ENCODE data around the gene ZNF813.

ZNF813 gene

DNA sequence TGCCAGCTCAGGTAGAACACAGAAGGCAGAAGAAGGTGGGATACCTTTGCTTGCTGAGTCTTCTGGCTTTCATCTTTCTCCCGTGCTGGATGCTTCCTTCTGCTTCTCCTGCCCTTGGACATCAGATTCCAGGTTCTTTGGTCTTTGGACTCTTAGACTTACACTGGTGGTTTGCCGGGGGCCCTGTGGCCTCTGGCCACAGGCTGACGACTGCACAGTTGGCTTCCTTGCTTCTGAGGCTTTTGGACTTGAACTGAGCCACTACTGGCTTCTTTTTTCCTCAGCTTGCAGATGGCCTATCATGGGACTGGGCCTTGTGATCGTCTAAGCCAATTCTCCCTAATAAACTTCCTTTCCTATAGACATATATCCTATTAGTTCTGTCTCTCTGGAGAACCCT lies 50.6 kb downstream of the ZNF813 start:
- DNase-seq (ENCODE audit: low spot score), result no peak
- TF ChIP-seq, protein P1, sequence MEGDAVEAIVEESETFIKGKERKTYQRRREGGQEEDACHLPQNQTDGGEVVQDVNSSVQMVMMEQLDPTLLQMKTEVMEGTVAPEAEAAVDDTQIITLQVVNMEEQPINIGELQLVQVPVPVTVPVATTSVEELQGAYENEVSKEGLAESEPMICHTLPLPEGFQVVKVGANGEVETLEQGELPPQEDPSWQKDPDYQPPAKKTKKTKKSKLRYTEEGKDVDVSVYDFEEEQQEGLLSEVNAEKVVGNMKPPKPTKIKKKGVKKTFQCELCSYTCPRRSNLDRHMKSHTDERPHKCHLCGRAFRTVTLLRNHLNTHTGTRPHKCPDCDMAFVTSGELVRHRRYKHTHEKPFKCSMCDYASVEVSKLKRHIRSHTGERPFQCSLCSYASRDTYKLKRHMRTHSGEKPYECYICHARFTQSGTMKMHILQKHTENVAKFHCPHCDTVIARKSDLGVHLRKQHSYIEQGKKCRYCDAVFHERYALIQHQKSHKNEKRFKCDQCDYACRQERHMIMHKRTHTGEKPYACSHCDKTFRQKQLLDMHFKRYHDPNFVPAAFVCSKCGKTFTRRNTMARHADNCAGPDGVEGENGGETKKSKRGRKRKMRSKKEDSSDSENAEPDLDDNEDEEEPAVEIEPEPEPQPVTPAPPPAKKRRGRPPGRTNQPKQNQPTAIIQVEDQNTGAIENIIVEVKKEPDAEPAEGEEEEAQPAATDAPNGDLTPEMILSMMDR (IDR thresholded peaks at IDR 0.05; ENCODE audit: extremely low read depth, missing control alignments), result no peak

DNA sequence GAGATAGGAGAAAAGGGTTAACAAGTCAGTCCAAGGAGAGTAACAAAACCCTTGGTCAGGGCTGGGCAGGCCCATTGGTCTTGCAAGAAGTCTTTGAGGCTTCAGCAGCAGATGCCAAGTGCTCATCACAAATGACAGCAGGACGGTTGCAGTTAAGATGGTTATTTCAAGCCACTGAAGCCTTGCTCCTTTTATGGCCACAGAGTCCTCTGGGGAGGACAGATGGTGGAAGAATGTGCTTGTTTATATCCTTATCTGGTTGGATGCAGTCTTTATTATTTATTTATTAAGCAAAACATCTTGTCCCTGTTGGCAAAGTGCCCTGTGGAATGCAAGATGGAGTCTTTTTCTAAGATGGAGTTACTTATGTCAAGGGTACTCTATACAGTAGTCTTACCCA lies 51.2 kb downstream of the ZNF813 start:
- DNase-seq (ENCODE audit: low spot score), result no peak
- TF ChIP-seq, protein P1 (IDR thresholded peaks at IDR 0.05; ENCODE audit: extremely low read depth, missing control alignments), result no peak

DNA sequence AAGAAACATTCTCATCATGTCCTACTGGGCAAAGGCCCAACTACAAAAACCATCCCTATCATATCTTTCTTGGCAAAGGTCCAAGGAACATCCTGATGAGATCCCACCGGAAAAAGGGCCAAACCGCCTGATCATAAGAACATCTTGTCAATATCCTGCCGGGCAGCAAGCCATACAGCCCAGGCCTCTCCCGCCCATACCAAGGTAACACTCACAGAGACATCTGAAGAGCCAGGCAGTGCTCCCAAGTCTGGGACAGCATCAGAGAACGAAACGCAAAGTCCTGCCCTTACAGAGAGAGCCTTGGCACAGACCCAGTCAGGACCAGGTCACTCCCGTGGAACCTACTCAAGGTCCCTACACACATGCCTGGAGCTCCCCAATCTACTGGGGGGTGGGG lies 51.9 kb downstream of the ZNF813 start:
- DNase-seq (ENCODE audit: low spot score), result no peak
- TF ChIP-seq, protein P1 (IDR thresholded peaks at IDR 0.05; ENCODE audit: extremely low read depth, missing control alignments), result no peak

DNA sequence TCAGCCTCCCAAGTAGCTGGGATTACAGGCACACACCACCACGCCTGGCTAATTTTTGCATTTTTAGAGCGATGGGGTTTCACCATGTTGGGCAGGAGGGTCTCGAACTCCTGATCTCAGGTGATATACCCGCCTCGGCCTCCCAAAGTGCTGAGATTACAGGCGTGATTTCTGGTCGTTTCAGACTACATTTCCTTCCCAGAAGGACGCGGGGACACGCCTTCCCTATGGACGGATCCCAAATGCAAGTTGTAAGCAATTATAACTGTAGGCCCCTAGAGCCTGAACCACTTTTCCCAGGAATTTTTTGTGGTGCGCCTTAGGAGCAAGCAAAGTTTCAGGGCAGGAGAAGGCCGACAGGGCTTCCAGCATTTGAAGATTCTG lies 52.6 kb downstream of the ZNF813 start:
- TF ChIP-seq, protein P1 (IDR thresholded peaks at IDR 0.05; ENCODE audit: extremely low read depth, missing control alignments), result no peak
- DNase-seq (ENCODE audit: low spot score), result no peak

DNA sequence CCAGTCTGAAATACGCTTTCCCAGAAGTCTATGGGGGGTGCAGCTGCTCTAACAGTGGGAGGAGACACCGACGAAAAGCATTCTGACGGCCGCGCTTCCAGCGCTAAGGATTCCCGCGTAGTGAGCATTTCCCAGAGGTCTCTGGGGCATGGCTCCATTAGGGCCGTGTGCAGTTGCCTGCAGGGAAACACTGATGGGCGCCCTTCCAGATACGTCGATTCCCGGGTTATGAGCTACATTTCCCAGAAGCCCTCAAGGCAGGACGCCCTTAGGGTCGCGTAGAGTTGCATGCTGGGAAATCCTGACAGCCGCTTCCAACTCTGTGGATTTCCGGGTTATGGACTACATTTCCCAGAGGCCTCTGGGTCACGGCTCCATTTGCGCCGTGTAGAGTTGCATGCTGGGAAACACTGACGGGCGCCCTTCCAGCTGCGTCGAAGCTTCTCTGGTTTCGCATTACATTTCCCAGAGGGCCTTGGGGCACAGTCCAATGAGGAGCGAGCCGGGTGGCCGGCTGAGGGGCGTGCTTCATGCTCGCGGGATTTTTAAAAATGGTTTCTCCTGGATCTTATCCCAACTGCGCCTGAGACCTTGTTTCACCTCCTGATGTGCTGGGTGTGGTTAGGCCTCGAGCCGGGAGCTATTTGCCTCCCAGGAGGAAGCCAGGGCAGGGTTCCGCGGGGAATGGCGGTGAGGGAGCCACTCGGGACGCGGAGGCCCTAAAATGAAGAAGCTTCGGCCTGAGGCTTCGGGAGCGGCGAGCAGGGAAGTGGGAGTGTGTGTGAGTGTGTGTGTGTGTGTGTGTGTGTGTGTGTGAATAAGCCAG lies 53.2 kb downstream of the ZNF813 start:
- TF ChIP-seq, protein P1 (IDR thresholded peaks at IDR 0.05; ENCODE audit: extremely low read depth, missing control alignments), result no peak
- DNase-seq (ENCODE audit: low spot score), result peak; percentile 89

DNA sequence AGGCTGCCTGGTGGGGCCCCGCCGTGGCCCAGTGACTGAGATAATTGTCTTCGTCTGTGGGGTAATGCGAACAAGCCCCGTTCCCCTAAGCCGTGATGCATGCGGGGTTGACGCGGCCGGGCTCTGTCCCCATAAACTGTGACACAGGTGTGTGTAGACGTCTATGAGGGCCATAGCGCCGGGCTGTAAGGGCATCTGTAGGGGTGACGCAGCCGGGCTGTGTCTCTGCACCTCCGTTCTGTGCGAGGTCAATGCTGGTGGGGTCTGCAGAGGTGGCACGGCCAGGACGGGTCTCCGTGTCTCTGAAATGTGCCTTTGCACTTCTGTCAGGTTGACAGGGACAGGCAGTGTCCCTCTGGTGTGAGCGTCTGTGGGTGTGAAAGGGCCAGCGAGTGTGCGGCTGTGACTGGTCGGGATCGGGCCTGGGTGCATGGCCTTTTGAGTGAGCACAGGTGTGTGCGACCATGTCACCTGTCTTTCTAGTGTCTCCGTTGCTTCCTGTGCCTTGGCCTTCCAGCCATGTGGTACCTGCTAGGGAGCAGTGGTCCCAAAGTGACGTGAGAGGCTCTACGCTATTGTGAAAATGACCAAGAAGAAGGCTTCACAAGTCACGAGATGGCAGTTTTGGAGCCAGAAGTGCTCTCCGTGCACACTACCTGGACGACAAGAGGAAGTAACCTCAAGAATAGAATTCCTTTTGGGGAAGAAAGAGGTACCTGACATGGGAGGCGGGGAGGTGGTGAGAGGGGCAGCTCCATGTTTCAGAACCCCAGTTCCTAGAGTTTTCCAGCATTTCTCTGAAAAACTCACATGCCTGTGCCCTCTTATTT lies 54.1 kb downstream of the ZNF813 start:
- TF ChIP-seq, protein P1 (IDR thresholded peaks at IDR 0.05; ENCODE audit: extremely low read depth, missing control alignments), result no peak

DNA sequence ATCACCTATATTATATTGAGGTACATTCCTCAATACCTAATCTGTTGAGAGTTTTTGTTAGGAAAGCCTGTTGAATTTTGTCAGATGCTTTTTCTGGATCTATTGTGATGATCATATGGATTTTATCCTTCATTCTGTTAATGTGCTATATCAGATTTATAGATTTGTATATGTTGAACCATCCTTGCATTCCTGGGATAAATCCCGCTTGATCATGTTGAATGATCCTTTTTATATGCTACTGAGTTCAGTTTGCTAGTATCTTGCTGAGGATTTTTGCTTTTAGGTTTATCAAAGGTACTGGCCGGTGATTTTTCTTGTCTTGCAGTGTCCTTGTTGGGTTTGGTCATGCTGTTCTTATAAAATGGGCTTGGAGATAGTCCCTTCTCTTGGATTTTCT lies 58.4 kb downstream of the ZNF813 start:
- TF ChIP-seq, protein P1 (IDR thresholded peaks at IDR 0.05; ENCODE audit: extremely low read depth, missing control alignments), result no peak
- no peak for DNase-seq (ENCODE audit: low spot score)

More for the DNA sequence above, 54.1 kb downstream of the ZNF813 start:
- DNase-seq (ENCODE audit: low spot score), result no peak

Measured in GM20000 (cell line).